Thyroid gland (tissue), 4 donors: ENCODE results near the gene PIAS4.

ENCODE experiments used
- POLR2A ChIP-seq, 2 donors: fragments of 450-650 bp; IDR thresholded peaks; one replicate each; pipeline ENCODE4 v1.6.1; 2017; ENCODE audit warnings: antibody characterized with exemption in 2 of 2, mild to moderate bottlenecking in 2 of 2, moderate library complexity in 1 of 2
- TF ChIP-seq, protein P1 (sequence below), 6 experiments: fragments of 200-600 bp in 3 of 6; fragments of 450-650 bp in 3 of 6; sonication (generic) in 3 of 6; IDR thresholded peaks; one replicate each; pipeline ENCODE4 v1.5.1; 2016 to 2019; ENCODE audit warnings: antibody characterized with exemption in 6 of 6, mild to moderate bottlenecking in 2 of 6, inconsistent platforms in 1 of 6, moderate library complexity in 1 of 6

DNA sequence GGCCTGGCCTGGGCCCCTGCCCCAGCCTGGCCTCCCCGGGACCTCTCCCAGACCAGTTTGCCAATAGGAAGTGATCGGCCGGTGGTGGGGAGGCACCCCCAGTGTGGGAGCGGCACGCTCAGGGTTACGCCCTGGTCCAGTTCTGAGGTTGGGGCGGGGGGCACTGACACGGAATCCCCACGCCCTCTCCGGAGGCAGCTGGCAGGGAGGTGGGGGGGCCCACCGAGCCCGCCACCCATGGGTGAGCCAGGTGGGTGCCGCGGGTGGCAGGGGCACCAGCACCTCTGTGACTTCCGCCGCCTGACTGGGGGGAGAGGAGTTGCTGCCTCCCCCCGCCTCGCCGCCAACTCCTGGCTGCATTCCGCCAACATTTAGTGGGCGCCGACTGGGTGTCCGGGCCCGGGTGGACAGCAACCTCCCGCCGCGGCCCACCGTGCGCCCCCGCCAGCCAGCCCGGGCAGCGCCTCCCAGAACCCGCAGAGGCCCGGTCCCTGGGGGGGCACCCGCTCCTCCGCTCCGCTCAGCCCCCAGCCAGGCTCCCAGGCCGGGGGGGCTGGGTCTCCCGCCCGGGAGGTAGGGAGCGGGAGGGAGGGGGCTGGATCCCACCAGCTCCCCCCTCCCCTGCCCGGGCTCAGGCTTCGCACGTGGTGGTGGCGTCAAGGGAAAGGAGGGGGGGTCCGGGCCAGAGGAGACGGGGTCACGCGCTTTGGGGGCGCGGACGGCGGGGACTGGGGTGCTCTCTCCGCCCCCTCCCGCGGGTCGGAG is 57.1 kb downstream of the PIAS4 start:
- no peak for TF ChIP-seq POLR2A (IDR thresholded peaks at IDR 0.05)
- TF ChIP-seq, protein P1, sequence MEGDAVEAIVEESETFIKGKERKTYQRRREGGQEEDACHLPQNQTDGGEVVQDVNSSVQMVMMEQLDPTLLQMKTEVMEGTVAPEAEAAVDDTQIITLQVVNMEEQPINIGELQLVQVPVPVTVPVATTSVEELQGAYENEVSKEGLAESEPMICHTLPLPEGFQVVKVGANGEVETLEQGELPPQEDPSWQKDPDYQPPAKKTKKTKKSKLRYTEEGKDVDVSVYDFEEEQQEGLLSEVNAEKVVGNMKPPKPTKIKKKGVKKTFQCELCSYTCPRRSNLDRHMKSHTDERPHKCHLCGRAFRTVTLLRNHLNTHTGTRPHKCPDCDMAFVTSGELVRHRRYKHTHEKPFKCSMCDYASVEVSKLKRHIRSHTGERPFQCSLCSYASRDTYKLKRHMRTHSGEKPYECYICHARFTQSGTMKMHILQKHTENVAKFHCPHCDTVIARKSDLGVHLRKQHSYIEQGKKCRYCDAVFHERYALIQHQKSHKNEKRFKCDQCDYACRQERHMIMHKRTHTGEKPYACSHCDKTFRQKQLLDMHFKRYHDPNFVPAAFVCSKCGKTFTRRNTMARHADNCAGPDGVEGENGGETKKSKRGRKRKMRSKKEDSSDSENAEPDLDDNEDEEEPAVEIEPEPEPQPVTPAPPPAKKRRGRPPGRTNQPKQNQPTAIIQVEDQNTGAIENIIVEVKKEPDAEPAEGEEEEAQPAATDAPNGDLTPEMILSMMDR (IDR thresholded peaks at IDR 0.05), result no peak
